ENCODE results near the gene SORBS2. TPM values are rescaled to one million over a fixed set of nuclear protein-coding genes. Genes with fewer than 3 reads are reported as not detected.

The SORBS2 gene
- total RNA-seq, 1 donor from 2014 or later: 20.0 TPM

DNA sequence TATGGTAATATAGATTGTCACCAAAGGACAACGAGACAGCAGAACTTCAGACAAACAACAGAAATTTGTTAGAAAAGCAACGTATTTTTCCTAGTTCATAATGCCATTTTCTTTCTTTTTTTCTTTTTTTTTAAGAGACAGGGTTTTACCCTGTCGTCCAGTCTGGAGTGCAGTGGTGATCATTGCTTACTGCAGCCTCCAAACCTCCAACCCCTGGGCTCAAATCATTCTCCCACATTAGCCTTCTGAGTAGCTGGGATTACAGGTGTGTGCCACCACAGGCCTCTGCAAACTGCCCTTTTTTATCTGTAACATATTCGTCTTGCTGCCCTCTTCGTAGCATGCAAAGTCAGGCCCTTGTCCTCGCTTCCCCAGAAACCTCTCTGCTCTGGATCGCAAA is 160.1 kb downstream of the SORBS2 start:
- no peak for TF ChIP-seq CTCF (IDR thresholded peaks at IDR 0.05; ENCODE audit: unreplicated experiment)
- no peaks in the 10 kb centered on the region for H3K36me3 Mint-ChIP-seq (ENCODE audit: low read depth, unreplicated experiment)
- peaks cover 2% of the 10 kb centered on the region for H3K4me1 Mint-ChIP-seq (ENCODE audit: unreplicated experiment)
- H3K27me3 Mint-ChIP-seq (ENCODE audit: unreplicated experiment): no peaks in the 10 kb centered on the region
- H3K9me3 Mint-ChIP-seq (ENCODE audit: unreplicated experiment): no peaks in the 10 kb centered on the region
- H3K4me3 Mint-ChIP-seq (ENCODE audit: unreplicated experiment): no peak overlapping the region
- DNase-seq (ENCODE audit: low spot score): no peak
- no peak overlapping the region for H3K27ac Mint-ChIP-seq (ENCODE audit: unreplicated experiment)

DNA sequence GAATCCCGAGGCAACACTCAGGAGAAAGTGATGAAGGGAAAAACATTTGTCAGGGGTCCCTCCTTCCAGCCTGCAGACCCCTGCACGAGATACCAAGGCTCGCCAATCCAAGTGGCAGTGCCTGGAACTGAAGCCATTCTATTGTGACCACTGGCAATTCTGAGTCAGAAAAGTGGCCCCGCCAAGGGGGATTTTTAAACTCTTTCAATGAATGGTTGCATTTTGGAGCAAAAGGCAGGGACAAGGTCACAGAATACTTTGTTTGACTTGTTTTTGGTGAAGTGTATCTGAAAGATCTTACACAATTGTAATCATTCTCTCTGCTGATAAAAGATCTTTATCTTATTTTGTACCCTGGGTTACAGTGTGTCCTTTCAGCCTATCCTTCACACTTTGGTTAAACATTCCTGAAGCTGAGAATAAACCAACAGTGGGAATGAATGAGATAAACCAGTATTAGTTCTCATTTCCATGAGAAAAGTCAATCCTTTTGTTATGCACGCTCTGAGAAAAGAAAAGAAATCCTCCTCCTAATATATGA is 160.8 kb downstream of the SORBS2 start:
- no peak for DNase-seq (ENCODE audit: low spot score)
- H3K36me3 Mint-ChIP-seq (ENCODE audit: low read depth, unreplicated experiment): no peaks in the 10 kb centered on the region
- H3K27me3 Mint-ChIP-seq (ENCODE audit: unreplicated experiment): no peaks in the 10 kb centered on the region
- no peak overlapping the region for H3K4me3 Mint-ChIP-seq (ENCODE audit: unreplicated experiment)
- no peak for TF ChIP-seq CTCF (IDR thresholded peaks at IDR 0.05; ENCODE audit: unreplicated experiment)
- no peaks in the 10 kb centered on the region for H3K9me3 Mint-ChIP-seq (ENCODE audit: unreplicated experiment)
- no peak overlapping the region for H3K27ac Mint-ChIP-seq (ENCODE audit: unreplicated experiment)
- no peaks in the 10 kb centered on the region for H3K4me1 Mint-ChIP-seq (ENCODE audit: unreplicated experiment)

- H3K27ac Mint-ChIP-seq (ENCODE audit: unreplicated experiment): no peak overlapping the region
- H3K9me3 Mint-ChIP-seq (ENCODE audit: unreplicated experiment): no peaks in the 10 kb centered on the region
- no peaks in the 10 kb centered on the region for H3K36me3 Mint-ChIP-seq (ENCODE audit: low read depth, unreplicated experiment)
- H3K4me1 Mint-ChIP-seq (ENCODE audit: unreplicated experiment): no peaks in the 10 kb centered on the region
- no peak for TF ChIP-seq CTCF (IDR thresholded peaks at IDR 0.05; ENCODE audit: unreplicated experiment)
- no peak for DNase-seq (ENCODE audit: low spot score)
- no peaks in the 10 kb centered on the region for H3K27me3 Mint-ChIP-seq (ENCODE audit: unreplicated experiment)
- H3K4me3 Mint-ChIP-seq (ENCODE audit: unreplicated experiment): no peak overlapping the region
Measured at GRCh38 chr4:185648631-185649030, 163.4 kb downstream of the SORBS2 start.

DNA sequence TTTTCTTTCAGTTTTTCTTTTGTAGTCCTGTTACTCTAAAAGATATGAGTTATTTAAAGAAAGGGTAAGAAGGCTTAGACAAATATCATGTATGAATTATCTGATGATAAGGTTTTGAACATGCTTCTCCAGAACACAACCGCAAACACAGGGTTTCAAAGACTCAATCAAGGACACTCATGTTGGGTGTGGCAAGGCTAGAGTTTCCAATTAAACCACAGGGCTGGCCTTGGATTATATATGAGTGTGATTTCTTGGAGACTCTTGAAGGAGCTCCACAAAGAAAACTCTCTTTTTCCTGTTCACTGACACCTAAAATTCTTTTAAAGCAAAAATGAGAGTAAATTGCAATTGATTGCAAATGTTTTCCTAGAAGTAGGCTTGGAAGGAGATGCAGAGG is 166.6 kb downstream of the SORBS2 start:
- Mint-ChIP-seq H3K4me3 (ENCODE audit: unreplicated experiment) (no peak overlapping the region), H3K4me1 (ENCODE audit: unreplicated experiment) (no peaks in the 10 kb centered on the region), H3K9me3 (ENCODE audit: unreplicated experiment) (no peaks in the 10 kb centered on the region), H3K27ac (ENCODE audit: unreplicated experiment) (no peak overlapping the region), H3K36me3 (ENCODE audit: low read depth, unreplicated experiment) (no peaks in the 10 kb centered on the region), H3K27me3 (ENCODE audit: unreplicated experiment) (peaks cover 1% of the 10 kb centered on the region)
- DNase-seq (ENCODE audit: low spot score): no peak
- no peak for TF ChIP-seq CTCF (IDR thresholded peaks at IDR 0.05; ENCODE audit: unreplicated experiment)

GRCh38 chr4:185644408-185644807 is 167.6 kb downstream of the SORBS2 start:
- Mint-ChIP-seq H3K27me3 (ENCODE audit: unreplicated experiment) (peaks cover 1% of the 10 kb centered on the region), H3K36me3 (ENCODE audit: low read depth, unreplicated experiment) (no peaks in the 10 kb centered on the region), H3K4me1 (ENCODE audit: unreplicated experiment) (no peaks in the 10 kb centered on the region), H3K4me3 (ENCODE audit: unreplicated experiment) (no peak overlapping the region), H3K9me3 (ENCODE audit: unreplicated experiment) (no peaks in the 10 kb centered on the region), H3K27ac (ENCODE audit: unreplicated experiment) (no peak overlapping the region)
- no peak for TF ChIP-seq CTCF (IDR thresholded peaks at IDR 0.05; ENCODE audit: unreplicated experiment)
- no peak for DNase-seq (ENCODE audit: low spot score)

Data from endothelial cell (in vitro differentiated cells).